Endothelial cell of umbilical vein (primary cell): ENCODE data around the gene ZMIZ1. TPM values are rescaled to one million over a fixed set of nuclear protein-coding genes. Genes with fewer than 3 reads are reported as not detected.

Source experiments
- BruUV-seq: library from RNA; stranded (reverse); fragments of 400-500 nt; replicated peaks from 2 replicates; lab custom pipeline; 2021; lab: Mats Ljungman, UMichigan
- CTCF ChIA-PET: fragments of 300-600, 350-600 bp; sonication (Branson Sonifier 250); formaldehyde crosslinking; loops from one replicate; lab custom pipeline; 2021; ENCODE audit warnings: antibody characterized with exemption, inconsistent platforms; lab: Charles Lee
- POLR2A ChIA-PET: fragments of 300-600, 350-600 bp; sonication (Branson Sonifier 250); formaldehyde crosslinking; loops from one replicate; lab custom pipeline; 2021; ENCODE audit warnings: antibody characterized with exemption, inconsistent platforms; lab: Charles Lee
- DNase-seq: peaks from one replicate; pipeline ENCODE4 v3.0.0-alpha.2; 2011; ENCODE audit warnings: low read depth, low spot score
- FAIRE-seq: peaks from 2 replicates; lab custom pipeline; 2011; peaks lifted over from hg19 to GRCh38; lab: Jason Lieb, UNC
- H2AFZ ChIP-seq: 2 replicates; pipeline ENCODE4 v1.6.0; 2012; ENCODE audit warnings: low read depth, low read length, control low read depth, inconsistent platforms
- H3K27ac ChIP-seq: 2 replicates; pipeline ENCODE4 v1.5.1; 2011; ENCODE audit warnings: low read depth, mild to moderate bottlenecking, control low read depth, low read length, moderate library complexity; ENCODE audit not compliant: insufficient read depth
- H3K27me3 ChIP-seq, 2 experiments: 2 replicates each; pipeline versions ENCODE4 v1.6.0 to v1.6.1; 2011; ENCODE audit warnings: low read length in 2 of 2, mixed read lengths in 1 of 2; ENCODE audit not compliant: control insufficient read depth in 2 of 2, insufficient read depth in 2 of 2
- H3K36me3 ChIP-seq, 2 experiments: 2 replicates in 1 of 2; 3 replicates in 1 of 2; pipeline ENCODE4 v1.5.1; 2011; ENCODE audit warnings: low read length in 2 of 2, mild to moderate bottlenecking in 1 of 2, moderate library complexity in 1 of 2; ENCODE audit not compliant: control insufficient read depth in 2 of 2, insufficient read depth in 2 of 2; ENCODE audit errors: extremely low read depth in 1 of 2
- H3K4me1 ChIP-seq: 3 replicates; pipeline ENCODE4 v1.5.1; 2011; ENCODE audit warnings: mild to moderate bottlenecking, low read length; ENCODE audit not compliant: control insufficient read depth, insufficient read depth; ENCODE audit errors: extremely low read depth
- H3K4me2 ChIP-seq: 2 replicates; pipeline ENCODE4 v1.6.1; 2011; ENCODE audit warnings: low read length, control low read depth, mixed read lengths; ENCODE audit not compliant: insufficient read depth
- H3K4me3 ChIP-seq, 3 experiments: fragments of 200-600 bp in 1 of 3; sonication (generic), shearing (Covaris generic) in 1 of 3; replicated peaks in 1 of 3; 2 replicates each; pipeline ENCODE4 v1.5.1; 2011 to 2016; ENCODE audit warnings: control low read depth in 3 of 3, low read length in 3 of 3, mild to moderate bottlenecking in 2 of 3, inconsistent platforms in 1 of 3, low read depth in 1 of 3, moderate library complexity in 1 of 3; ENCODE audit not compliant: insufficient read depth in 1 of 3
- H3K79me2 ChIP-seq: 2 replicates; pipeline ENCODE4 v1.6.0; 2012; ENCODE audit warnings: low read length, inconsistent platforms; ENCODE audit not compliant: control insufficient read depth, insufficient read depth
- H3K9ac ChIP-seq: replicated peaks from 2 replicates; pipeline ENCODE3; 2011; ENCODE audit warnings: low read length, control low read depth; ENCODE audit not compliant: insufficient read depth; ENCODE audit errors: extremely low read depth
- H3K9me1 ChIP-seq: replicated peaks from 3 replicates; pipeline ENCODE4 v1.6.0; 2011; ENCODE audit warnings: mild to moderate bottlenecking, low read length; ENCODE audit not compliant: control insufficient read depth, insufficient read depth; ENCODE audit errors: extremely low read depth
- H3K9me3 ChIP-seq: replicated peaks from 2 replicates; pipeline ENCODE4 v1.5.1; 2012; ENCODE audit warnings: low read length, inconsistent platforms; ENCODE audit not compliant: control insufficient read depth, insufficient read depth
- H4K20me1 ChIP-seq: replicated peaks from 2 replicates; pipeline ENCODE3; 2011; ENCODE audit warnings: mild to moderate bottlenecking, low read length; ENCODE audit not compliant: control insufficient read depth, insufficient read depth; ENCODE audit errors: extremely low read depth
- GATA2 ChIP-seq: IDR thresholded peaks from 2 replicates; pipeline ENCODE4 v1.7.0; 2011; ENCODE audit warnings: low read depth, mild to moderate bottlenecking, moderate library complexity, mixed read lengths, low read length; ENCODE audit not compliant: insufficient read length, insufficient read depth
- JUN ChIP-seq: IDR thresholded peaks from 2 replicates; pipeline ENCODE4 v1.6.1; 2011; ENCODE audit warnings: borderline replicate concordance, low read depth; ENCODE audit not compliant: insufficient read length, insufficient read depth
- MYC ChIP-seq: IDR thresholded peaks from one replicate; pipeline ENCODE4 v1.6.1; 2011; ENCODE audit warnings: mild to moderate bottlenecking, low read depth, low read length
- POLR2A ChIP-seq: IDR thresholded peaks from 2 replicates; pipeline ENCODE4 v1.6.1; 2012; ENCODE audit warnings: low read depth, mild to moderate bottlenecking, control low read depth, low read length
- POLR2AphosphoS5 ChIP-seq: IDR thresholded peaks from 2 replicates; pipeline ENCODE4 v1.6.1; 2012; ENCODE audit warnings: low read depth, mild to moderate bottlenecking, control low read depth, low read length, moderate library complexity; ENCODE audit not compliant: insufficient read depth
- dilution Hi-C: fragments of 300-500 bp; cut with MboI; formaldehyde crosslinking; loops from one replicate; pipeline ENCODE4 v1.15.0; 2019; ENCODE audit warnings: low sequenced_read_pairs; ENCODE audit not compliant: extremely low pct_ligation_motif_present
- intact Hi-C: fragments of 100-400 bp; cut with micrococcal nuclease; formaldehyde crosslinking; loops from one replicate; pipeline ENCODE4 v1.10.0; 2022
- polyA plus RNA-seq, 4 experiments: library from polyadenylated mRNA; depleted of rRNA in 3 of 4; stranded (reverse) in 3 of 4; unstranded in 1 of 4; fragments of >200 nt; gene quantifications; 2 replicates each; pipeline versions ENCODE4 v1.2.1 to v1.2.3, GENCODE V29; 2011 to 2012; ENCODE audit warnings: missing spikeins in 1 of 4
- total RNA-seq: library from RNA; stranded (reverse); gene quantifications from 2 replicates; pipeline ENCODE4 v1.2.3, GENCODE V29; 2021
- TF ChIP-seq, protein P1 (sequence below), 2 donors: IDR thresholded peaks; 1 replicate in 1 of 2; 2 replicates in 1 of 2; pipeline ENCODE4 v1.5.1; 2011; ENCODE audit warnings: low read length in 2 of 2, mild to moderate bottlenecking in 2 of 2, moderate library complexity in 2 of 2, control low read depth in 1 of 2, inconsistent platforms in 1 of 2, low read depth in 1 of 2; ENCODE audit not compliant: insufficient read depth in 1 of 2; ENCODE audit errors: extremely low read depth in 1 of 2
- TF ChIP-seq, protein P2 (sequence below): IDR thresholded peaks from 2 replicates; pipeline ENCODE4 v1.6.1; 2011; ENCODE audit not compliant: insufficient read depth, insufficient read length

The ZMIZ1 gene
- total and polyA plus RNA-seq, 2 donors (not counting 3 experiments of a cell fraction or from before 2014, with no cell fraction given), result 12.5 to 46.7 TPM

DNA sequence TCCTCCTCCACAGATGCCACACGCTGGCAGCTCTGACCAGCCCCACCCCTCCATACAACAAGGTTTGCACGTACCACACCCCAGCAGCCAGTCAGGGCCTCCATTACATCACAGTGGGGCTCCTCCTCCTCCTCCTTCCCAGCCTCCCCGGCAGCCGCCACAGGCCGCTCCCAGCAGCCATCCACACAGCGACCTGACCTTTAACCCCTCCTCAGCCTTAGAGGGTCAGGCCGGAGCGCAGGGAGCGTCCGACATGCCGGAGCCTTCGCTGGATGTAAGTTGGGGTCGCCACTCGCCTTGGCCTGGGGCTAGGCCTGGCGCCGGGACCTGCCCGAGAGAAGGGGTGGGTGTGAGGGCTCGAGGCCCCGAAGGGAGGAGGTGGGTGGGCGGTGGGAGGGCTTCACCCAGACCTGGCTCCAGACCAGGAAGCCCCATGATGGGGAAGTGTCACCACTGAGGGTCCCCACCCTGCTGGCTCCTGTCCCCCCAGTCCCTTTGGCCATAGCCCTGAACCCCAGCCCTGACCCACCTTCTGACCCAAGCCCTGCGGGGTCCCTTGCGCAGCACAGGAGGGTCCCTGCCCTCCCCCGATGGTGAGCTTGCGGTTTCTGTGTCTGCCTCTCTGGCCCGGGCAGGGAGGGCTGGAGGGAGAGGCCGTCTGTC, 242.3 kb downstream of the ZMIZ1 start:
- Histone ChIP-seq H3K27ac (no peak overlapping the region), H2AFZ (no peak overlapping the region), H3K9me1 (no peaks in the 10 kb centered on the region), H3K4me3 (no peak overlapping the region), H3K4me1 (no peaks in the 10 kb centered on the region), H4K20me1 (no peaks in the 10 kb centered on the region), H3K36me3 (peaks cover 13 to 65% of the 10 kb centered on the region in 2 experiments), H3K9me3 (no peaks in the 10 kb centered on the region), H3K27me3 (no peaks in the 10 kb centered on the region), H3K9ac (no peak overlapping the region), H3K79me2 (no peaks in the 10 kb centered on the region), H3K4me2 (no peak overlapping the region)
- DNase-seq (no peak), FAIRE-seq (no peak)
- dilution Hi-C loops, result no loop called here
- no TSS peak for BruUV-seq
- intact Hi-C loops, result no loop called here
- CTCF ChIA-PET, result no interaction called here
- TF ChIP-seq POLR2A, result no peak
- TF ChIP-seq, protein P1, sequence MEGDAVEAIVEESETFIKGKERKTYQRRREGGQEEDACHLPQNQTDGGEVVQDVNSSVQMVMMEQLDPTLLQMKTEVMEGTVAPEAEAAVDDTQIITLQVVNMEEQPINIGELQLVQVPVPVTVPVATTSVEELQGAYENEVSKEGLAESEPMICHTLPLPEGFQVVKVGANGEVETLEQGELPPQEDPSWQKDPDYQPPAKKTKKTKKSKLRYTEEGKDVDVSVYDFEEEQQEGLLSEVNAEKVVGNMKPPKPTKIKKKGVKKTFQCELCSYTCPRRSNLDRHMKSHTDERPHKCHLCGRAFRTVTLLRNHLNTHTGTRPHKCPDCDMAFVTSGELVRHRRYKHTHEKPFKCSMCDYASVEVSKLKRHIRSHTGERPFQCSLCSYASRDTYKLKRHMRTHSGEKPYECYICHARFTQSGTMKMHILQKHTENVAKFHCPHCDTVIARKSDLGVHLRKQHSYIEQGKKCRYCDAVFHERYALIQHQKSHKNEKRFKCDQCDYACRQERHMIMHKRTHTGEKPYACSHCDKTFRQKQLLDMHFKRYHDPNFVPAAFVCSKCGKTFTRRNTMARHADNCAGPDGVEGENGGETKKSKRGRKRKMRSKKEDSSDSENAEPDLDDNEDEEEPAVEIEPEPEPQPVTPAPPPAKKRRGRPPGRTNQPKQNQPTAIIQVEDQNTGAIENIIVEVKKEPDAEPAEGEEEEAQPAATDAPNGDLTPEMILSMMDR (IDR thresholded peaks at IDR 0.05; ENCODE audit: extremely low read depth in 1 of 2, insufficient read depth in 1 of 2, low read depth in 1 of 2, low read length in 2 of 2), result no peak
- no peak for TF ChIP-seq JUN
- TF ChIP-seq, protein P2, sequence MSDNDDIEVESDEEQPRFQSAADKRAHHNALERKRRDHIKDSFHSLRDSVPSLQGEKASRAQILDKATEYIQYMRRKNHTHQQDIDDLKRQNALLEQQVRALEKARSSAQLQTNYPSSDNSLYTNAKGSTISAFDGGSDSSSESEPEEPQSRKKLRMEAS, result no peak
- TF ChIP-seq GATA2, result no peak
- TF ChIP-seq POLR2AphosphoS5, result no peak
- no peak for TF ChIP-seq MYC
- POLR2A ChIA-PET, result no interaction called here
